HL-60 (cell line): ENCODE data around the gene AKAP6.

ENCODE experiments used
- DNase-seq, 2 experiments: peaks; one replicate each; pipeline ENCODE4 v3.0.0-alpha.2; 2010 to 2020; ENCODE audit warnings: low read depth in 1 of 2, low spot score in 1 of 2
- H3K27ac ChIP-seq: fragments of 250-450 bp; sonication (Bioruptor Pico); replicated peaks from 2 replicates; pipeline ENCODE4 v1.5.1; 2020; ENCODE audit warnings: mild to moderate bottlenecking, moderate library complexity
- H3K27me3 ChIP-seq: fragments of 250-450 bp; sonication (Bioruptor Pico); 2 replicates; pipeline ENCODE4 v1.5.1; 2021; ENCODE audit warnings: mild to moderate bottlenecking, moderate library complexity; ENCODE audit not compliant: insufficient read depth, poor library complexity, severe bottlenecking
- H3K4me3 ChIP-seq: replicated peaks from 2 replicates; pipeline ENCODE4 v1.5.1; 2011; ENCODE audit warnings: mild to moderate bottlenecking, control low read depth, low read length; ENCODE audit not compliant: insufficient read depth
- GABPA ChIP-seq: IDR thresholded peaks from 2 replicates; pipeline ENCODE4 v1.6.1; 2012; ENCODE audit warnings: low read depth
- POLR2AphosphoS5 ChIP-seq: IDR thresholded peaks from 2 replicates; pipeline ENCODE4 v1.6.1; 2012; ENCODE audit warnings: low read depth
- REST ChIP-seq: IDR thresholded peaks from 2 replicates; pipeline ENCODE4 v1.6.1; 2012; ENCODE audit warnings: low read depth; ENCODE audit not compliant: insufficient replicate concordance
- SPI1 ChIP-seq: IDR thresholded peaks from 2 replicates; pipeline ENCODE4 v1.6.1; 2012; ENCODE audit warnings: low read depth, mild to moderate bottlenecking, borderline replicate concordance
- TF ChIP-seq, protein P1 (sequence below): IDR thresholded peaks from one replicate; pipeline ENCODE4 v1.5.1; 2011; ENCODE audit warnings: low read length, control low read depth, inconsistent platforms; ENCODE audit not compliant: insufficient read depth

AKAP6 gene

DNA sequence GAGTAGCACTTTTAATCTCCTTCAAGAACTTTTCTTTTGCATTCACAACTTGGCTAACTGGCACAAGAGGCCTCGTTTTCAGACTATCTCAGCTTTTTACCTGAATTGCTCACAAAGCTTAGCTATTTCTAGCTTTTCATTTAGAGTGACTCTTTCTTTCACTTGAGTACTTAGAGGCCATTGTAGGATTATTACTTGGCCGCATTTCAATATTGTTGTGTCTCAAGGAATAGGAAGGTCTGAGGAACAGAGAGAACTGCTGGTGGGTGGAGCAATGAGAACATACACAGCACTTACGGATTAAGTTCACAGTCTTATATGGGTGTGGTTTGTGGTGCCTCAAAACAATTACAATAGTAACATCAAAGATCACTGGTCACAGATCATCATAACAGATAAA is 384.8 kb downstream of the AKAP6 start:
- no peak overlapping the region for H3K4me3 ChIP-seq
- no peak for DNase-seq
- H3K27me3 ChIP-seq: no peaks in the 10 kb centered on the region
- no peak overlapping the region for H3K27ac ChIP-seq
- TF ChIP-seq SPI1: no peak
- no peak for TF ChIP-seq POLR2AphosphoS5
- TF ChIP-seq, protein P1, sequence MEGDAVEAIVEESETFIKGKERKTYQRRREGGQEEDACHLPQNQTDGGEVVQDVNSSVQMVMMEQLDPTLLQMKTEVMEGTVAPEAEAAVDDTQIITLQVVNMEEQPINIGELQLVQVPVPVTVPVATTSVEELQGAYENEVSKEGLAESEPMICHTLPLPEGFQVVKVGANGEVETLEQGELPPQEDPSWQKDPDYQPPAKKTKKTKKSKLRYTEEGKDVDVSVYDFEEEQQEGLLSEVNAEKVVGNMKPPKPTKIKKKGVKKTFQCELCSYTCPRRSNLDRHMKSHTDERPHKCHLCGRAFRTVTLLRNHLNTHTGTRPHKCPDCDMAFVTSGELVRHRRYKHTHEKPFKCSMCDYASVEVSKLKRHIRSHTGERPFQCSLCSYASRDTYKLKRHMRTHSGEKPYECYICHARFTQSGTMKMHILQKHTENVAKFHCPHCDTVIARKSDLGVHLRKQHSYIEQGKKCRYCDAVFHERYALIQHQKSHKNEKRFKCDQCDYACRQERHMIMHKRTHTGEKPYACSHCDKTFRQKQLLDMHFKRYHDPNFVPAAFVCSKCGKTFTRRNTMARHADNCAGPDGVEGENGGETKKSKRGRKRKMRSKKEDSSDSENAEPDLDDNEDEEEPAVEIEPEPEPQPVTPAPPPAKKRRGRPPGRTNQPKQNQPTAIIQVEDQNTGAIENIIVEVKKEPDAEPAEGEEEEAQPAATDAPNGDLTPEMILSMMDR: no peak
- TF ChIP-seq GABPA: no peak
- no peak for TF ChIP-seq REST

- Histone ChIP-seq H3K4me3 (no peak overlapping the region), H3K27me3 (no peaks in the 10 kb centered on the region), H3K27ac (no peak overlapping the region)
- DNase-seq: no peak
- TF ChIP-seq, protein P1: no peak
- TF ChIP-seq SPI1 (no peak), POLR2AphosphoS5 (no peak), GABPA (no peak), REST (no peak)
Observed at GRCh38 chr14:32719601-32720000, 390.5 kb downstream of the AKAP6 start.

- Histone ChIP-seq H3K27me3 (no peaks in the 10 kb centered on the region), H3K4me3 (no peak overlapping the region), H3K27ac (no peak overlapping the region)
- no peak for DNase-seq
- TF ChIP-seq POLR2AphosphoS5 (no peak), SPI1 (no peak), REST (no peak), GABPA (no peak)
- TF ChIP-seq, protein P1: no peak
Observed at GRCh38 chr14:32720927-32721326, 391.8 kb downstream of the AKAP6 start.
